PC-9 (cell line): ENCODE measurements around the gene FAM20C. TPM values are rescaled to one million over a fixed set of nuclear protein-coding genes. Genes with fewer than 3 reads are reported as not detected.

Experiments
- BruUV-seq: library from RNA; stranded (reverse); fragments of 400-500 nt; replicated peaks from 2 replicates; lab custom pipeline; 2021; lab: Mats Ljungman, UMichigan
- CTCF ChIA-PET: fragments of 300-600 bp; sonication (Branson Sonifier 250); formaldehyde crosslinking; loops from one replicate; lab custom pipeline; 2022; ENCODE audit warnings: antibody characterized with exemption; lab: Charles Lee
- POLR2A ChIA-PET: fragments of 300-600 bp; sonication (Branson Sonifier 250); formaldehyde crosslinking; loops from one replicate; lab custom pipeline; 2022; ENCODE audit warnings: antibody characterized with exemption; ENCODE audit not compliant: unreplicated experiment; lab: Charles Lee
- DNase-seq, 2 experiments: peaks; one replicate each; pipeline versions ENCODE4 v3.0.0 to v3.0.0-alpha.2; 2015 to 2022; ENCODE audit warnings: mixed read lengths in 1 of 2
- H2AFZ ChIP-seq: fragments of 200-600 bp; sonication (generic); 2 replicates; pipeline ENCODE4 v1.8.1; 2017; ENCODE audit warnings: antibody characterized with exemption
- H3F3A ChIP-seq: fragments of 200-600 bp; sonication (generic); 2 replicates; pipeline ENCODE4 v1.8.1; 2017; ENCODE audit warnings: antibody characterized with exemption, mild to moderate bottlenecking, low read depth; ENCODE audit not compliant: insufficient read depth
- H3K27ac ChIP-seq: fragments of 200-600 bp; sonication (generic); 2 replicates; pipeline ENCODE4 v1.6.1; 2016; ENCODE audit warnings: mixed run types
- H3K27me3 ChIP-seq: fragments of 200-600 bp; sonication (generic); 2 replicates; pipeline ENCODE4 v1.6.1; 2016; ENCODE audit warnings: low read depth, mixed run types; ENCODE audit not compliant: insufficient read depth
- H3K36me3 ChIP-seq: fragments of 200-600 bp; sonication (generic); 2 replicates; pipeline ENCODE4 v1.6.1; 2016; ENCODE audit warnings: low read depth, mixed run types
- H3K4me1 ChIP-seq: fragments of 200-600 bp; sonication (generic); replicated peaks from 2 replicates; pipeline ENCODE4 v1.6.1; 2016; ENCODE audit warnings: mixed run types; ENCODE audit not compliant: insufficient read depth
- H3K4me2 ChIP-seq: fragments of 200-600 bp; sonication (generic); 2 replicates; pipeline ENCODE4 v1.6.1; 2017; ENCODE audit warnings: mixed run types
- H3K4me3 ChIP-seq: fragments of 200-600 bp; sonication (generic); 2 replicates; pipeline ENCODE4 v1.6.1; 2016; ENCODE audit warnings: mixed run types
- H3K79me2 ChIP-seq: fragments of 200-600 bp; sonication (generic); 2 replicates; pipeline ENCODE4 v1.6.1; 2017; ENCODE audit warnings: low read depth, mixed run types
- H3K9me2 ChIP-seq: fragments of 200-600 bp; sonication (generic); 2 replicates; pipeline ENCODE4 v1.8.1; 2017; ENCODE audit warnings: mild to moderate bottlenecking; ENCODE audit not compliant: insufficient read depth
- H3K9me3 ChIP-seq: fragments of 200-600 bp; sonication (generic); 2 replicates; pipeline ENCODE4 v1.8.1; 2016; ENCODE audit warnings: low read depth; ENCODE audit not compliant: insufficient read depth
- H4K20me1 ChIP-seq: fragments of 200-600 bp; sonication (generic); 2 replicates; pipeline ENCODE4 v1.8.1; 2017; ENCODE audit not compliant: insufficient read depth
- CTCF ChIP-seq: fragments of 200-600 bp; sonication (generic); conservative IDR thresholded peaks from 2 replicates; pipeline ENCODE4 v1.6.1; 2017; ENCODE audit warnings: mixed run types, antibody characterized with exemption, mild to moderate bottlenecking, moderate library complexity
- EZH2 ChIP-seq: fragments of 200-600 bp; sonication (generic); IDR thresholded peaks from 2 replicates; pipeline ENCODE4 v1.8.0; 2017; ENCODE audit warnings: antibody characterized with exemption, low read depth
- intact Hi-C: fragments of 100-400 bp; cut with micrococcal nuclease; formaldehyde crosslinking; loops from one replicate; pipeline ENCODE4 v1.10.0; 2022; ENCODE audit not compliant: unreplicated experiment
- total RNA-seq: library from RNA; stranded (reverse); gene quantifications from 2 replicates; pipeline ENCODE4 v1.2.3, GENCODE V29; 2021

FAM20C gene
- total RNA-seq, 1 experiment from 2014 or later = 31.0 TPM

- H3K9me3 ChIP-seq = no peaks in the 10 kb centered on the region
- TF ChIP-seq CTCF = no peak
- TF ChIP-seq EZH2 = no peak
- intact Hi-C loops = no loop called here
- H4K20me1 ChIP-seq = no peaks in the 10 kb centered on the region
- no peaks in the 10 kb centered on the region for H3F3A ChIP-seq
- no peaks in the 10 kb centered on the region for H3K79me2 ChIP-seq
- no peaks in the 10 kb centered on the region for H3K27me3 ChIP-seq
- CTCF ChIA-PET = no interaction called here
- H3K4me3 ChIP-seq = no peak overlapping the region
- H3K27ac ChIP-seq = no peak overlapping the region
- no peak overlapping the region for H2AFZ ChIP-seq
- BruUV-seq = no TSS peak
- no peaks in the 10 kb centered on the region for H3K36me3 ChIP-seq
- no peaks in the 10 kb centered on the region for H3K4me1 ChIP-seq
- H3K9me2 ChIP-seq = no peaks in the 10 kb centered on the region
- POLR2A ChIA-PET = interaction anchor here (0.6 kb wide), 1 partner anchor 58 kb away, joined by 9 read pairs; no protein-coding TSS in a partner anchor
- DNase-seq = no peak
- H3K4me2 ChIP-seq = no peak overlapping the region
Measured at GRCh38 chr7:255721-256361, 63.5 kb downstream of the FAM20C start.

- peaks cover 5% of the 10 kb centered on the region for H3K9me3 ChIP-seq
- H4K20me1 ChIP-seq = no peaks in the 10 kb centered on the region
- H3K4me3 ChIP-seq = no peak overlapping the region
- no peak for TF ChIP-seq CTCF
- TF ChIP-seq EZH2 = no peak
- ChIA-PET POLR2A (no interaction called here), CTCF (no interaction called here)
- no peaks in the 10 kb centered on the region for H3K27me3 ChIP-seq
- intact Hi-C loops = no loop called here
- peaks cover 4% of the 10 kb centered on the region; the same call in 1 of the 2 replicates for H3F3A ChIP-seq
- H3K9me2 ChIP-seq = no peaks in the 10 kb centered on the region
- H3K27ac ChIP-seq = no peak overlapping the region
- H2AFZ ChIP-seq = no peak overlapping the region
- BruUV-seq = no TSS peak
- H3K36me3 ChIP-seq = no peaks in the 10 kb centered on the region
- DNase-seq = no peak
- H3K4me2 ChIP-seq = no peak overlapping the region
- no peaks in the 10 kb centered on the region for H3K79me2 ChIP-seq
- H3K4me1 ChIP-seq = no peaks in the 10 kb centered on the region
Measured at GRCh38 chr7:256461-256940, 64.1 kb downstream of the FAM20C start.

GRCh38 chr7:256981-257646 is 64.7 kb downstream of the FAM20C start:
- H3K4me3 ChIP-seq = no peak overlapping the region
- H3K27me3 ChIP-seq = no peaks in the 10 kb centered on the region
- TF ChIP-seq CTCF (no peak), EZH2 (no peak)
- intact Hi-C loops = no loop called here
- no peak overlapping the region for H3K4me2 ChIP-seq
- ChIA-PET CTCF (no interaction called here), POLR2A (no interaction called here)
- H2AFZ ChIP-seq = no peak overlapping the region
- no peak overlapping the region for H3K27ac ChIP-seq
- no peaks in the 10 kb centered on the region for H3K36me3 ChIP-seq
- peaks cover 10% of the 10 kb centered on the region for H3F3A ChIP-seq
- peaks cover 10% of the 10 kb centered on the region for H3K9me3 ChIP-seq
- H3K9me2 ChIP-seq = no peaks in the 10 kb centered on the region
- no peaks in the 10 kb centered on the region for H3K4me1 ChIP-seq
- H4K20me1 ChIP-seq = no peaks in the 10 kb centered on the region
- H3K79me2 ChIP-seq = no peaks in the 10 kb centered on the region
- BruUV-seq = no TSS peak
- DNase-seq = no peak
